Measurements from ENCODE around the gene C16orf96. TPM values are rescaled to one million over a fixed set of nuclear protein-coding genes. Genes with fewer than 3 reads are reported as not detected.

C16orf96 gene
- total and polyA plus RNA-seq, 2 experiments from 2014 or later: not detected

DNA sequence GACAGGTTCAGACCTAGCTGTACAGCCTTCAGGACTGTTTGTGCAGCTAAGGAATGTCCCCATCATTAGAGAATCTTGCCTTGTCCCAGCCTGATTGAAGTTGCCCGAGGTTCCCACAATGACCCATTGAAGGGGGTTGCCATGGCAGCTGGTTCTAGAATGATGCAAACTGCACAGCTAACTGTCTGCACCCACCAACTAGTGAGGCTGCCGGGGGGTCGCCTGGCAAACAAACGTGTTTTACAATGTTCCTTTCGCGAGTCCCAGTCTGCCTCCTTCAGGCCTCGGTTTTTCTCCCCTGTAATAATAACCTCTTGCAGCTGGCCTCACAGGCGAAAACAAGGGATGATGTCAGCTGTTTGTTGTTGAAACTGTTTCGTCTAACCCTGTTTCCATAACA, 5.5 kb downstream of the C16orf96 start:
- H3K4me3 ChIP-seq: no peak overlapping the region
- in situ Hi-C loops (cut with MboI): no loop called here
- H3K36me3 ChIP-seq (ENCODE audit: low read depth): no peaks in the 10 kb centered on the region
- no peaks in the 10 kb centered on the region for H4K20me1 ChIP-seq (ENCODE audit: insufficient read depth)
- no peak overlapping the region for H3K9ac ChIP-seq
- no peaks in the 10 kb centered on the region for H3F3A ChIP-seq (ENCODE audit: insufficient read depth)
- peaks cover 10% of the 10 kb centered on the region for H3K27me3 ChIP-seq (replicated peaks; ENCODE audit: insufficient read depth)
- H3K9me3 ChIP-seq (ENCODE audit: low read depth): no peaks in the 10 kb centered on the region
- no peak overlapping the region for H3K27ac ChIP-seq
- DNase-seq: no peak
- H3K9me2 ChIP-seq (ENCODE audit: insufficient read depth): no peaks in the 10 kb centered on the region
- WGBS, 2 experiments (ENCODE audit: low coverage in 1 of 2, low lambda C conversion rate in 2 of 2, missing lambda C conversion rate in 2 of 2): 36 to 47% methylated on average over 9 of the region's 9 CpGs
- H3K79me2 ChIP-seq (ENCODE audit: insufficient read depth): no peaks in the 10 kb centered on the region
- no peak overlapping the region for H2AFZ ChIP-seq
- no peak overlapping the region for H3K4me2 ChIP-seq (ENCODE audit: unreplicated experiment)
- H3K4me1 ChIP-seq (ENCODE audit: insufficient read depth): no peaks in the 10 kb centered on the region
- TF ChIP-seq EZH2 (IDR thresholded peaks at IDR 0.05; ENCODE audit: insufficient read depth, poor library complexity, severe bottlenecking) (no peak), EZH2phosphoT487 (IDR thresholded peaks at IDR 0.05; ENCODE audit: insufficient read depth, low read depth) (no peak)

DNA sequence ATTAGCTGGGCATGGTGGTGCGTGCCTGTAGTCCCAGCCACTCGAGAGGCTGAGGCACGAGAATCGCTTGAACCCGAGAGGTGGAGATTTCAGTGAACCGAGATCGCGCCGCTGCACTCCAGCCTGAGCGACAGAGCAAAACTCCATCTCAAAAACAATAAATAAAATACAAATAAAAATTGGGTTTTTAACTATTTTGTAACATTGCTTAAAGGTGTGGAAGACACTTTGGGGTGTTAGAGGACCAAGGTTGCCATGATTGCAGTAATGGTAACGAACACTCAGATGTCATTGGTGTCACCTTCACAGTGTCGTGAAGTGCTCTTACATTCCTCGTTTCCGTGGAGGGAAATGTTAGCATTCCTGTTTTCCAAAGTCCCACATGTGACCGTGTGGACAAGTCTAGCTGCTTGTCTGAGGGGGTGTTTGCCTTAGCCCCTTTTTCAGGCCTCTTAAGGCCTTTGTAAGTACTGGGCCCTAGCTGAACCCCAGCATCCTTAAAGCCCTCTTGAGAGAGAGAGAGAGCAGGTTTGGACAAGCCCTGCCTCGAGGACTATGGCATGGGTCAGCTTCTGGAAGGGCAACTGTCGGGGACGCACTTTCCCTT, 8.6 kb downstream of the C16orf96 start:
- no peaks in the 10 kb centered on the region for H3K9me2 ChIP-seq (ENCODE audit: insufficient read depth)
- H2AFZ ChIP-seq: no peak overlapping the region
- 81 to 85% methylated on average over 18 of the region's 18 CpGs for WGBS, 2 experiments (ENCODE audit: low coverage in 1 of 2, low lambda C conversion rate in 2 of 2, missing lambda C conversion rate in 2 of 2)
- in situ Hi-C loops (cut with MboI): no loop called here
- no peaks in the 10 kb centered on the region for H3K4me1 ChIP-seq (ENCODE audit: insufficient read depth)
- H3K36me3 ChIP-seq (ENCODE audit: low read depth): no peaks in the 10 kb centered on the region
- no peaks in the 10 kb centered on the region for H3K9me3 ChIP-seq (ENCODE audit: low read depth)
- no peak for DNase-seq
- H3K27me3 ChIP-seq (replicated peaks; ENCODE audit: insufficient read depth): peaks cover 10% of the 10 kb centered on the region
- no peak for TF ChIP-seq EZH2phosphoT487 (IDR thresholded peaks at IDR 0.05; ENCODE audit: insufficient read depth, low read depth)
- TF ChIP-seq EZH2 (IDR thresholded peaks at IDR 0.05; ENCODE audit: insufficient read depth, poor library complexity, severe bottlenecking): no peak
- H3K9ac ChIP-seq: no peak overlapping the region
- no peak overlapping the region for H3K4me2 ChIP-seq (ENCODE audit: unreplicated experiment)
- no peaks in the 10 kb centered on the region for H4K20me1 ChIP-seq (ENCODE audit: insufficient read depth)
- no peak overlapping the region for H3K27ac ChIP-seq
- H3F3A ChIP-seq (ENCODE audit: insufficient read depth): no peaks in the 10 kb centered on the region
- H3K4me3 ChIP-seq: no peak overlapping the region
- no peaks in the 10 kb centered on the region for H3K79me2 ChIP-seq (ENCODE audit: insufficient read depth)

DNA sequence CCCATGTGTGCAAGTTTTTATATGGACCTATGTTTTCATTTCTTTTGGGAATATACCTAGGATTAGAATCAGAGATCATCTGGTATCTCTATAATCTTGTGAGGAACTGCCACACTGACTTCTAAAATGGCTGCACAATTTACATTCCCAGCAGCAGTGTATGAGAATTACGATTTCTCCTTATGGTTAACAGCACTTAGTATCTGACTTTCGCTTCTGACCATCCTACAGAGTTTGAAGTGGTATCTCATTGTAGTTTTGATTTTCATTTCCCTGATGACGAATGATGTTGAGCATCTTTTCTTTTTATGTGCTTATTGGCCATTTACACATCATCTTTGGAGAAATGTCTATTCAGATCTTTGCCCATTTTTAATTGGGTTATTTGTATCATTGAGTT, 10.0 kb downstream of the C16orf96 start:
- Histone ChIP-seq H3K9me3 (ENCODE audit: low read depth) (no peaks in the 10 kb centered on the region), H3K36me3 (ENCODE audit: low read depth) (no peaks in the 10 kb centered on the region), H3F3A (ENCODE audit: insufficient read depth) (no peaks in the 10 kb centered on the region), H3K4me1 (ENCODE audit: insufficient read depth) (no peaks in the 10 kb centered on the region), H3K79me2 (ENCODE audit: insufficient read depth) (no peaks in the 10 kb centered on the region), H3K27ac (no peak overlapping the region), H4K20me1 (ENCODE audit: insufficient read depth) (no peaks in the 10 kb centered on the region), H3K4me2 (ENCODE audit: unreplicated experiment) (no peak overlapping the region), H2AFZ (no peak overlapping the region), H3K4me3 (no peak overlapping the region), H3K9ac (no peak overlapping the region), H3K9me2 (ENCODE audit: insufficient read depth) (no peaks in the 10 kb centered on the region), H3K27me3 (replicated peaks; ENCODE audit: insufficient read depth) (peaks cover 10% of the 10 kb centered on the region)
- no peak for DNase-seq
- 58 to 69% methylated on average over 3 of the region's 3 CpGs for WGBS, 2 experiments (ENCODE audit: low coverage in 1 of 2, low lambda C conversion rate in 2 of 2, missing lambda C conversion rate in 2 of 2)
- in situ Hi-C loops (cut with MboI): no loop called here
- no peak for TF ChIP-seq EZH2phosphoT487 (IDR thresholded peaks at IDR 0.05; ENCODE audit: insufficient read depth, low read depth)
- TF ChIP-seq EZH2 (IDR thresholded peaks at IDR 0.05; ENCODE audit: insufficient read depth, poor library complexity, severe bottlenecking): no peak

DNA sequence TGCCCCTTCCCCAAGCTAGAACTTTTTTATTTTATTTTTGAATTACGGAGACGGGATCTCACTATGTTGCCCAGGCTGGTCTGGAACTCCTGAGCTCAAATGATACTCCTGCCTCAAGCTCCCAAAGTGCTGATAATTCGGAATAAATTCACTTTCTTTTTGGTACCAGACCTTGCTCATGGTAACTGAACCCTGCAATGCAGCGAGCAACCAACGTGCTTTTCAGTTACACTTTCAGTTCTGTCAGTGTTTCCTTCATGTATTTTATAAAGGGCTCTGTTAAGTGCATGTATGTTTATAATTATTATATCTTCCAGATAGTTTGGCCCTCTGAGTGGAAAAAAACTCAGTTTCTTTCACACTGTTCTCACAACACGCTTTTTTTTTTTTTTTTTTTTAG, 13.9 kb downstream of the C16orf96 start:
- 70% methylated on average over 6 of the region's 6 CpGs for WGBS, 2 experiments (ENCODE audit: low coverage in 1 of 2, low lambda C conversion rate in 2 of 2, missing lambda C conversion rate in 2 of 2)

More for the DNA sequence above, 13.9 kb downstream of the C16orf96 start:
- no peak overlapping the region for H2AFZ ChIP-seq
- H3K36me3 ChIP-seq (ENCODE audit: low read depth): no peaks in the 10 kb centered on the region
- no peak overlapping the region for H3K4me2 ChIP-seq (ENCODE audit: unreplicated experiment)
- H4K20me1 ChIP-seq (ENCODE audit: insufficient read depth): no peaks in the 10 kb centered on the region
- H3K27ac ChIP-seq: no peak overlapping the region
- no peak overlapping the region for H3K9ac ChIP-seq
- no peak for DNase-seq
- H3K9me3 ChIP-seq (ENCODE audit: low read depth): no peaks in the 10 kb centered on the region
- no peaks in the 10 kb centered on the region for H3K27me3 ChIP-seq (replicated peaks; ENCODE audit: insufficient read depth)
- no peak overlapping the region for H3K4me3 ChIP-seq
- no peaks in the 10 kb centered on the region for H3K9me2 ChIP-seq (ENCODE audit: insufficient read depth)
- no peaks in the 10 kb centered on the region for H3K79me2 ChIP-seq (ENCODE audit: insufficient read depth)
- in situ Hi-C loops (cut with MboI): no loop called here
- no peak for TF ChIP-seq EZH2 (IDR thresholded peaks at IDR 0.05; ENCODE audit: insufficient read depth, poor library complexity, severe bottlenecking)
- no peak for TF ChIP-seq EZH2phosphoT487 (IDR thresholded peaks at IDR 0.05; ENCODE audit: insufficient read depth, low read depth)
- no peaks in the 10 kb centered on the region for H3K4me1 ChIP-seq (ENCODE audit: insufficient read depth)
- no peaks in the 10 kb centered on the region for H3F3A ChIP-seq (ENCODE audit: insufficient read depth)

Data from GM23248 (cell line).